Neutrophil (primary cell): ENCODE results near the gene PCSK2.

Experiments
- H3K27ac ChIP-seq: fragments of 200-600 bp; sonication (generic); 2 replicates; pipeline ENCODE4 v1.5.1; 2016; ENCODE audit warnings: mild to moderate bottlenecking, moderate library complexity
- H3K27me3 ChIP-seq: fragments of 200-600 bp; sonication (generic); 2 replicates; pipeline ENCODE4 v1.6.0; 2016; ENCODE audit warnings: mild to moderate bottlenecking
- H3K36me3 ChIP-seq: fragments of 200-600 bp; sonication (generic); 2 replicates; pipeline ENCODE4 v1.5.1; 2017
- H3K4me1 ChIP-seq, 2 experiments: fragments of 200-600 bp in 1 of 2; sonication (generic) in 1 of 2; 1 replicate in 1 of 2; 2 replicates in 1 of 2; pipeline versions ENCODE4 v1.5.1 to v1.6.1; 2013 to 2016; ENCODE audit warnings: low read depth in 1 of 2, low read length in 1 of 2, mild to moderate bottlenecking in 1 of 2, moderate library complexity in 1 of 2; ENCODE audit not compliant: control insufficient read depth in 1 of 2, insufficient read depth in 1 of 2
- H3K4me3 ChIP-seq, 2 experiments: fragments of 200-600 bp in 1 of 2; sonication (generic) in 1 of 2; 1 replicate in 1 of 2; 2 replicates in 1 of 2; pipeline ENCODE4 v1.5.1; 2013 to 2016; ENCODE audit warnings: low read depth in 1 of 2, low read length in 1 of 2, mild to moderate bottlenecking in 1 of 2, moderate library complexity in 1 of 2
- H3K9me3 ChIP-seq: fragments of 200-600 bp; sonication (generic); 2 replicates; pipeline ENCODE4 v1.5.1; 2016
- TF ChIP-seq, protein P1 (sequence below): fragments of 200-600 bp; sonication (generic); IDR thresholded peaks from 2 replicates; pipeline ENCODE4 v1.5.1; 2016; ENCODE audit warnings: antibody characterized with exemption

The PCSK2 gene

DNA sequence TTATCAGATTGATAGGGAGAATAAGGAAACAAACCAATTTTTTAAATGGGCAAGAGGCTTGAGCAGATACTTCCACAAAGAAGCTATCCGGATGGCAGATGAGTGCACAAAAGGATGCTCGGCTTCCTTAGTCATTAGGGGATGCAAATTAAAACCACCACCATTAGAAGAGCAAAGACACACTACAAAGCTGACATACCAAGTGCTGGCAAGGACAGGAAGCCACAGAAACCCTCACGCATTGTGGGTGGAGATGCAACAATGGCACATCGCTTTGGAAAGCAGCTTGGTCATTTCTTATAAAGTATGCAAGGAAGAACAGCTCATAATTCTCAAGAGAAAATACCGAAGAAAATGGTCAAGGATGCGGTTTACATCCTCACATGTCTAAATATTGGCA is 284.6 kb downstream of the PCSK2 start:
- Histone ChIP-seq H3K9me3 (no peaks in the 10 kb centered on the region), H3K36me3 (no peaks in the 10 kb centered on the region), H3K4me1 (no peaks in the 10 kb centered on the region), H3K27me3 (peaks cover 8% of the 10 kb centered on the region), H3K4me3 (no peak overlapping the region), H3K27ac (no peak overlapping the region)
- TF ChIP-seq, protein P1, sequence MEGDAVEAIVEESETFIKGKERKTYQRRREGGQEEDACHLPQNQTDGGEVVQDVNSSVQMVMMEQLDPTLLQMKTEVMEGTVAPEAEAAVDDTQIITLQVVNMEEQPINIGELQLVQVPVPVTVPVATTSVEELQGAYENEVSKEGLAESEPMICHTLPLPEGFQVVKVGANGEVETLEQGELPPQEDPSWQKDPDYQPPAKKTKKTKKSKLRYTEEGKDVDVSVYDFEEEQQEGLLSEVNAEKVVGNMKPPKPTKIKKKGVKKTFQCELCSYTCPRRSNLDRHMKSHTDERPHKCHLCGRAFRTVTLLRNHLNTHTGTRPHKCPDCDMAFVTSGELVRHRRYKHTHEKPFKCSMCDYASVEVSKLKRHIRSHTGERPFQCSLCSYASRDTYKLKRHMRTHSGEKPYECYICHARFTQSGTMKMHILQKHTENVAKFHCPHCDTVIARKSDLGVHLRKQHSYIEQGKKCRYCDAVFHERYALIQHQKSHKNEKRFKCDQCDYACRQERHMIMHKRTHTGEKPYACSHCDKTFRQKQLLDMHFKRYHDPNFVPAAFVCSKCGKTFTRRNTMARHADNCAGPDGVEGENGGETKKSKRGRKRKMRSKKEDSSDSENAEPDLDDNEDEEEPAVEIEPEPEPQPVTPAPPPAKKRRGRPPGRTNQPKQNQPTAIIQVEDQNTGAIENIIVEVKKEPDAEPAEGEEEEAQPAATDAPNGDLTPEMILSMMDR = no peak

DNA sequence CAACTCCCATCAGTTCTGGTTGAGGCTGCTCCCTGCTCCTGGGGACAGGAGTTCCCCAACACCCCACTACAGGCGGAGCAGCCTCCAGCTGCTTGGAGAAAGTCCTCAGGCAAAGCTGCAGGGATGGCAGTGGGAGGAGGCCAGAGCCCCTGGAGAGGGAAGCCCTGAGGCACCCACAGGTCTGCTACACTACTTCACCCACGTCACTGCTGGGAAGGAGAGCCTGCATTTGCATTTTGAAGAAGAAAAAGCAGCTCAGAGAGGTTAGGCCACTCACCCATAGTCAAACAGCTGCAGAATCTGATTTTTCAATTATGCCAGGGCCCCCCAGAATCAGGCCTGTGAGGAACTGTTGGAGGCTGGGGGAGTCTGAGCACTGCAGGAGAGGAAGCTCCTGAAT is 287.1 kb downstream of the PCSK2 start:
- Histone ChIP-seq H3K36me3 (no peaks in the 10 kb centered on the region), H3K4me3 (no peak overlapping the region), H3K9me3 (no peaks in the 10 kb centered on the region), H3K4me1 (no peaks in the 10 kb centered on the region), H3K27me3 (peaks cover 8% of the 10 kb centered on the region), H3K27ac (no peak overlapping the region)
- TF ChIP-seq, protein P1 = no peak

DNA sequence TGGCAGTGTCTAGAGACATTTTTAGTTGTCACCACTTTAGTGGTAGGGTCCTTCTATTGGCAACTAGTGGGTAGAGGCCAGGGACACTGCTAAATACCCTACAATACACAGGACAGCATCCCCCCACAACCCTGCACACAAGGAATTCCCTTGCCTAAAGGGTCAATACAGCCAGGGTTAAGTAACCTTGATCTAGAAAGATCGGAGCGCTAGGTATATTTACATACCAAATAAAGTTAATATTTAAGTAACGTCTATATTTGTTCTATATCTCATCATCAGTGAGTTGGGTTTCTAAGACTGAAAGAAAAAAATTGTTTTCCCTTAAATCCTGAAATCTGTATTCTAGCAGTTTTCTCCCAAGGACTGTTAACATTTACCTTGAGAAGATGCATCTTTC is 288.2 kb downstream of the PCSK2 start:
- Histone ChIP-seq H3K27me3 (peaks cover 8% of the 10 kb centered on the region), H3K36me3 (no peaks in the 10 kb centered on the region), H3K27ac (no peak overlapping the region), H3K9me3 (no peaks in the 10 kb centered on the region), H3K4me3 (no peak overlapping the region), H3K4me1 (no peaks in the 10 kb centered on the region)
- TF ChIP-seq, protein P1 = no peak

DNA sequence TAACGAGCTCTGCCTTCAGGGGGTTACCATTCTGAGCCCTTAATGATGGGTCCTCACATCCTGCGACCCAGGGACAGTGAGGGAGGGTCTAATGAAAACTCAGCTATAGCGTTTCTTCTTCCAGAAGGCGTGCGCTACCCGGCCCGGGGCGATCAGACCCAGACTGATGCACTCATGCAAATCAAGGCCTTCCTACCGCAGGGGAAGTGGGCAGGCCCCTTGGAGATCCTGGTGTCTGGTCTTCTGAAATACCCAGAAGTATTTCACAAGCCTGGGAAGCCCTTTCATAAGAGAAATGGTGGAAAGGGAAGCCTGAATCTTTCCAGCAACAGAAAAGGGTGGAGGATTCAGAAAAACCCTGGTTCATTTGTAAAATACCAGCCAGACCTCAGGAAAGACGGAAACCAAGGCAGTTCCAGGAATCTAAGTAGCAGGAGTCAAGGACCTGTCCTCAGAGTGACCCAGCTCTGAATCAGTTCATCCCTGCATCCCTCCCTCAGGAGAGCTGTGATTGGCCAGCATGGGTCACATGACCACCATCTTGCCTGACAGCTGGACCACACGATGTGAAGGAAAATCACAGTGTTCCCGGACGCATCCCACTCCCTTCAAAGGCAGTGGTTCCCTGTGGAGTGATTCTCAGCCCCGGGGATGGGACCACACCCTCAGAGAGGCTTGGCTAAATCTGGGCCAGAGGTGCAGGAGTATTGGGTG is 291.7 kb downstream of the PCSK2 start:
- peaks cover 8% of the 10 kb centered on the region for H3K27me3 ChIP-seq
- TF ChIP-seq, protein P1 = no peak
- H3K9me3 ChIP-seq = no peaks in the 10 kb centered on the region
- H3K4me1 ChIP-seq = no peaks in the 10 kb centered on the region
- no peaks in the 10 kb centered on the region for H3K36me3 ChIP-seq
- no peak overlapping the region for H3K27ac ChIP-seq
- H3K4me3 ChIP-seq = no peak overlapping the region

DNA sequence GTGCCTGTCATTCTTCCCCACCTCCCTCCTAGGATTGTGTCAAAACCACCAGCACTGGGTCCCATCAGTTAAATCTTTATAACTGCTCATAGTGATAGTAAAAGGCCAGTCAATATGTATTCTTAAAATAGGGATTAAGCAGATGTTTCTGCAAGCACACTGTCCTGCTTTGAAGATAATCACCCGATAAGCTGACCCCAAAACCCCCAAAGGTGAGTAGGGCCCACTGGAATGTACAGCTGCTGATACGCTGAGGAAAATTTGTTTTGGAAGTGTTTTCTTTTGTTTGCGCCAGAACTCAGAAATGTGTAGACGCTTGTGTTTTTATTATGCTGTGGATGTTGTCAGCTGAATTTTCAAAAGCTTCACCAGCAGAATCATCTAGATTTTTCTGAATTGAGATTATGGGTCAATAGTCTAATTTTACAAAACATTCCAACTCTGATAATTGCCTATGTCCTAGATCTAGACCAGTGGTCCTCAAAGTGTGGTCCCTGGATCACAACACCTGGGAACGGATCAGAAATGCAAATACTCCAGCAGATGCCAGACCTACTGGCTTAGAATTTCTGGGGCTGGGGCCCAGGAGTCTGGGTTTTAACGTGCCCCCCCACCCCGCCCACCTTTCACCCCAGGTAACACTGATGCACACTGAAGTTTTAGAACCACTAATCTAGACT is 292.9 kb downstream of the PCSK2 start:
- Histone ChIP-seq H3K27me3 (peaks cover 8% of the 10 kb centered on the region), H3K4me1 (no peaks in the 10 kb centered on the region), H3K9me3 (no peaks in the 10 kb centered on the region), H3K36me3 (no peaks in the 10 kb centered on the region), H3K4me3 (no peak overlapping the region), H3K27ac (no peak overlapping the region)
- TF ChIP-seq, protein P1 = no peak
